Endothelial cell of umbilical vein (primary cell): ENCODE data around the gene EIF4G2. TPM values are rescaled to one million over a fixed set of nuclear protein-coding genes. Genes with fewer than 3 reads are reported as not detected.

Experiments
- BruUV-seq: library from RNA; stranded (reverse); fragments of 400-500 nt; replicated peaks from 2 replicates; lab custom pipeline; 2021; lab: Mats Ljungman, UMichigan
- CTCF ChIA-PET: fragments of 300-600, 350-600 bp; sonication (Branson Sonifier 250); formaldehyde crosslinking; loops from one replicate; lab custom pipeline; 2021; ENCODE audit warnings: antibody characterized with exemption, inconsistent platforms; lab: Charles Lee
- POLR2A ChIA-PET: fragments of 300-600, 350-600 bp; sonication (Branson Sonifier 250); formaldehyde crosslinking; loops from one replicate; lab custom pipeline; 2021; ENCODE audit warnings: antibody characterized with exemption, inconsistent platforms; lab: Charles Lee
- DNase-seq: peaks from one replicate; pipeline ENCODE4 v3.0.0-alpha.2; 2011; ENCODE audit warnings: low read depth, low spot score
- FAIRE-seq: peaks from 2 replicates; lab custom pipeline; 2011; peaks lifted over from hg19 to GRCh38; lab: Jason Lieb, UNC
- H2AFZ ChIP-seq: 2 replicates; pipeline ENCODE4 v1.6.0; 2012; ENCODE audit warnings: low read depth, low read length, control low read depth, inconsistent platforms
- H3K27ac ChIP-seq: 2 replicates; pipeline ENCODE4 v1.5.1; 2011; ENCODE audit warnings: low read depth, mild to moderate bottlenecking, control low read depth, low read length, moderate library complexity; ENCODE audit not compliant: insufficient read depth
- H3K27me3 ChIP-seq, 2 experiments: 2 replicates each; pipeline versions ENCODE4 v1.6.0 to v1.6.1; 2011; ENCODE audit warnings: low read length in 2 of 2, mixed read lengths in 1 of 2; ENCODE audit not compliant: control insufficient read depth in 2 of 2, insufficient read depth in 2 of 2
- H3K36me3 ChIP-seq, 2 experiments: 2 replicates in 1 of 2; 3 replicates in 1 of 2; pipeline ENCODE4 v1.5.1; 2011; ENCODE audit warnings: low read length in 2 of 2, mild to moderate bottlenecking in 1 of 2, moderate library complexity in 1 of 2; ENCODE audit not compliant: control insufficient read depth in 2 of 2, insufficient read depth in 2 of 2; ENCODE audit errors: extremely low read depth in 1 of 2
- H3K4me1 ChIP-seq: 3 replicates; pipeline ENCODE4 v1.5.1; 2011; ENCODE audit warnings: mild to moderate bottlenecking, low read length; ENCODE audit not compliant: control insufficient read depth, insufficient read depth; ENCODE audit errors: extremely low read depth
- H3K4me2 ChIP-seq: 2 replicates; pipeline ENCODE4 v1.6.1; 2011; ENCODE audit warnings: low read length, control low read depth, mixed read lengths; ENCODE audit not compliant: insufficient read depth
- H3K4me3 ChIP-seq, 3 experiments: fragments of 200-600 bp in 1 of 3; sonication (generic), shearing (Covaris generic) in 1 of 3; replicated peaks in 1 of 3; 2 replicates each; pipeline ENCODE4 v1.5.1; 2011 to 2016; ENCODE audit warnings: control low read depth in 3 of 3, low read length in 3 of 3, mild to moderate bottlenecking in 2 of 3, inconsistent platforms in 1 of 3, low read depth in 1 of 3, moderate library complexity in 1 of 3; ENCODE audit not compliant: insufficient read depth in 1 of 3
- H3K79me2 ChIP-seq: 2 replicates; pipeline ENCODE4 v1.6.0; 2012; ENCODE audit warnings: low read length, inconsistent platforms; ENCODE audit not compliant: control insufficient read depth, insufficient read depth
- H3K9ac ChIP-seq: replicated peaks from 2 replicates; pipeline ENCODE3; 2011; ENCODE audit warnings: low read length, control low read depth; ENCODE audit not compliant: insufficient read depth; ENCODE audit errors: extremely low read depth
- H3K9me1 ChIP-seq: replicated peaks from 3 replicates; pipeline ENCODE4 v1.6.0; 2011; ENCODE audit warnings: mild to moderate bottlenecking, low read length; ENCODE audit not compliant: control insufficient read depth, insufficient read depth; ENCODE audit errors: extremely low read depth
- H3K9me3 ChIP-seq: replicated peaks from 2 replicates; pipeline ENCODE4 v1.5.1; 2012; ENCODE audit warnings: low read length, inconsistent platforms; ENCODE audit not compliant: control insufficient read depth, insufficient read depth
- H4K20me1 ChIP-seq: replicated peaks from 2 replicates; pipeline ENCODE3; 2011; ENCODE audit warnings: mild to moderate bottlenecking, low read length; ENCODE audit not compliant: control insufficient read depth, insufficient read depth; ENCODE audit errors: extremely low read depth
- EZH2 ChIP-seq: IDR thresholded peaks from 2 replicates; pipeline ENCODE4 v1.6.1; 2012; ENCODE audit warnings: borderline replicate concordance, low read depth, mild to moderate bottlenecking, moderate library complexity, low read length, inconsistent platforms; ENCODE audit not compliant: severe bottlenecking
- FOS ChIP-seq: IDR thresholded peaks from 2 replicates; pipeline ENCODE4 v1.6.1; 2011; ENCODE audit warnings: mild to moderate bottlenecking, low read length, moderate library complexity, borderline replicate concordance; ENCODE audit not compliant: insufficient read depth
- GATA2 ChIP-seq: IDR thresholded peaks from 2 replicates; pipeline ENCODE4 v1.7.0; 2011; ENCODE audit warnings: low read depth, mild to moderate bottlenecking, moderate library complexity, mixed read lengths, low read length; ENCODE audit not compliant: insufficient read length, insufficient read depth
- JUN ChIP-seq: IDR thresholded peaks from 2 replicates; pipeline ENCODE4 v1.6.1; 2011; ENCODE audit warnings: borderline replicate concordance, low read depth; ENCODE audit not compliant: insufficient read length, insufficient read depth
- MYC ChIP-seq: IDR thresholded peaks from one replicate; pipeline ENCODE4 v1.6.1; 2011; ENCODE audit warnings: mild to moderate bottlenecking, low read depth, low read length
- POLR2A ChIP-seq: IDR thresholded peaks from 2 replicates; pipeline ENCODE4 v1.6.1; 2012; ENCODE audit warnings: low read depth, mild to moderate bottlenecking, control low read depth, low read length
- POLR2AphosphoS5 ChIP-seq: IDR thresholded peaks from 2 replicates; pipeline ENCODE4 v1.6.1; 2012; ENCODE audit warnings: low read depth, mild to moderate bottlenecking, control low read depth, low read length, moderate library complexity; ENCODE audit not compliant: insufficient read depth
- dilution Hi-C: fragments of 300-500 bp; cut with MboI; formaldehyde crosslinking; loops from one replicate; pipeline ENCODE4 v1.15.0; 2019; ENCODE audit warnings: low sequenced_read_pairs; ENCODE audit not compliant: extremely low pct_ligation_motif_present
- intact Hi-C: fragments of 100-400 bp; cut with micrococcal nuclease; formaldehyde crosslinking; loops from one replicate; pipeline ENCODE4 v1.10.0; 2022
- polyA plus RNA-seq, 4 experiments: library from polyadenylated mRNA; depleted of rRNA in 3 of 4; stranded (reverse) in 3 of 4; unstranded in 1 of 4; fragments of >200 nt; gene quantifications; 2 replicates each; pipeline versions ENCODE4 v1.2.1 to v1.2.3, GENCODE V29; 2011 to 2012; ENCODE audit warnings: missing spikeins in 1 of 4
- total RNA-seq: library from RNA; stranded (reverse); gene quantifications from 2 replicates; pipeline ENCODE4 v1.2.3, GENCODE V29; 2021
- TF ChIP-seq, protein P1 (sequence below), 2 donors: IDR thresholded peaks; 1 replicate in 1 of 2; 2 replicates in 1 of 2; pipeline ENCODE4 v1.5.1; 2011; ENCODE audit warnings: low read length in 2 of 2, mild to moderate bottlenecking in 2 of 2, moderate library complexity in 2 of 2, control low read depth in 1 of 2, inconsistent platforms in 1 of 2, low read depth in 1 of 2; ENCODE audit not compliant: insufficient read depth in 1 of 2; ENCODE audit errors: extremely low read depth in 1 of 2
- TF ChIP-seq, protein P2 (sequence below): IDR thresholded peaks from 2 replicates; pipeline ENCODE4 v1.6.1; 2011; ENCODE audit not compliant: insufficient read depth, insufficient read length

Gene EIF4G2
- total and polyA plus RNA-seq, 2 donors (not counting 3 experiments of a cell fraction or from before 2014, with no cell fraction given) = 382 to 1,194 TPM

DNA sequence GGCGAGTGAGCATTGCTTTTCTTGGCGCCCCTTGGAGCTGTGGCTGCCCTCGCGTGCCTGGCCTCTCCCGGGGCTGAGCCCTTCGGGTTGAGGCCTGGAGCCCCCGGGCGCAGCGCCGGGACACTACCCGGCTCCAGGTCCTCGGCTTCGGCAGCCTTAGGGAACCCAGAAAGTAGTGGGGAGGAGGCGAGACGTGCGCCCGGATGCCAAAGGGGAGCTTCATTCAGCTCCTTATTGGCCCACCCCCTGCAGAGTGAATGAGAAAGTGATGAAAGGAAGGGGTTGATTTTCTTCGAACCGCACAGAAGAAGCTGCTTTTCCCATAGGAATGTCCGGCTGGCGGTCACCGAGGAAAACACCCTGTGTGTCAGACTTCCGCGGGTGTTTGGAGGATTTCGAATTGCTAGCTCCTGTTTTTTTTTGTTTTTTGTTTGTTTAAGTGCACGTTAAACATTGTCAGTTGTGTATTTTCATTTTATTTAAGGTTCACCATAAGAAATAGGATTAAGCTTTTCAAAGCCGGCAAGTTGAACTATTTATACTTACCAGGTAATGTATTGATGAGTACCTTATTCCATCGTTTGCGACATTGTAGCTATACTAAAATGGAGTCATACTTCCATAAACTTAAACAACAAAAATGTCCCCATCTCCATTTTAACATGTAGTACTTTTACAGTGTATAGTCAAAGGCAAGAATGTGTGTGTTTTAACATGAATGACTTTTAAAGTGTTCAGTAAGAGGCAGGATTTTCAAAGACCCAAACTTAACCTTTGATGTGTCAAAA is 841 bp upstream of the EIF4G2 start:
- peaks cover 39% of the 10 kb centered on the region for H3K79me2 ChIP-seq
- H3K9me3 ChIP-seq = no peaks in the 10 kb centered on the region
- peaks cover 15 to 21% of the 10 kb centered on the region in 2 experiments for H3K36me3 ChIP-seq
- peak overlapping the region; percentile 56 for H3K4me2 ChIP-seq
- TSS peak; percentile 76 for BruUV-seq
- no peaks in the 10 kb centered on the region for H3K27me3 ChIP-seq
- H4K20me1 ChIP-seq = peaks cover 11% of the 10 kb centered on the region
- intact Hi-C loops (loop anchor here (1.0 to 5.0 kb wide), 4 partner anchors 49 to 1168 kb away; partner anchors contain the start of gene ZBED5), dilution Hi-C loops (no loop called here)
- peaks cover 31% of the 10 kb centered on the region for H3K4me1 ChIP-seq
- ChIA-PET POLR2A (interaction anchor here (0.6 to 3.5 kb wide), 37 partner anchors 10 to 1391 kb away, joined by 3 to 90 read pairs (median 6); partner anchors contain the start of genes CTR9, USP47 and ZBED5), CTCF (interaction anchor here (0.9 to 2.3 kb wide), 16 partner anchors 17 to 1167 kb away, joined by 3 to 18 read pairs (median 5); partner anchors contain the start of gene ZBED5)
- H3K4me3 ChIP-seq = peak overlapping the region; percentile 3 to 97 (median 47)
- peak overlapping the region; percentile 4 for H2AFZ ChIP-seq
- TF ChIP-seq FOS = peak; percentile 64
- no peak for TF ChIP-seq POLR2A
- DNase-seq (peak; percentile 80), FAIRE-seq (peak; percentile 79)
- peak overlapping the region; percentile 100 for H3K9ac ChIP-seq
- H3K9me1 ChIP-seq = no peaks in the 10 kb centered on the region
- H3K27ac ChIP-seq = peak overlapping the region; percentile 83

DNA sequence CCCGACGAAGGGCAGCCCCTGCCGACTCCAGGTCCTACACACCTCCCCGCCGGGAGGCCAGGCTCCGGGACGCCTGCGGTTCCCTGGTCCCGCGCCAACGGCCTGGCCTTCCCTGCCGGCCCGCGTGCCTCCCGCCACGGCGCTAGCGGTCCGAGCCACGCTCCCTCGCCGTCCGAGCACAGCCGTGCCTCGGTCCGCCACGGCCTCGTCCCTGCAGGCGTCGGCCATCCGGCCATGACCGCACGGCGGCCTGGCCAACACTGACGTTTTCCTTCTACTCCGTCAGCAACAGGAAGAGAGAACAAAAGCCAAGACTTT is 532 bp downstream of the EIF4G2 start:
- Histone ChIP-seq H3K4me2 (no peak overlapping the region), H3K4me3 (peak overlapping the region; percentile 88 to 97 (median 97)), H2AFZ (peak overlapping the region; percentile 36), H4K20me1 (peaks cover 19% of the 10 kb centered on the region), H3K9me3 (no peaks in the 10 kb centered on the region), H3K36me3 (peaks cover 27 to 35% of the 10 kb centered on the region in 2 experiments), H3K27ac (peak overlapping the region; percentile 97), H3K9ac (peak overlapping the region; percentile 100), H3K79me2 (peaks cover 53% of the 10 kb centered on the region), H3K9me1 (no peaks in the 10 kb centered on the region), H3K27me3 (no peaks in the 10 kb centered on the region), H3K4me1 (peaks cover 45% of the 10 kb centered on the region)
- FAIRE-seq (no peak), DNase-seq (no peak)
- intact Hi-C loops = loop anchor here (1.0 to 5.0 kb wide), 4 partner anchors 92 to 1169 kb away; no protein-coding TSS in a partner anchor
- BruUV-seq = TSS peak; percentile 24
- CTCF ChIA-PET = interaction anchor here (0.9 to 2.3 kb wide), 6 partner anchors 10 to 126 kb away, joined by 5 to 18 read pairs (median 14); partner anchors contain the start of gene ZBED5
- POLR2A ChIA-PET = interaction anchor here (0.7 to 3.5 kb wide), 19 partner anchors 9 to 1477 kb away, joined by 3 to 90 read pairs (median 10); partner anchors contain the start of genes RNF141 and ZBED5
- TF ChIP-seq GATA2 = no peak
- TF ChIP-seq, protein P1, sequence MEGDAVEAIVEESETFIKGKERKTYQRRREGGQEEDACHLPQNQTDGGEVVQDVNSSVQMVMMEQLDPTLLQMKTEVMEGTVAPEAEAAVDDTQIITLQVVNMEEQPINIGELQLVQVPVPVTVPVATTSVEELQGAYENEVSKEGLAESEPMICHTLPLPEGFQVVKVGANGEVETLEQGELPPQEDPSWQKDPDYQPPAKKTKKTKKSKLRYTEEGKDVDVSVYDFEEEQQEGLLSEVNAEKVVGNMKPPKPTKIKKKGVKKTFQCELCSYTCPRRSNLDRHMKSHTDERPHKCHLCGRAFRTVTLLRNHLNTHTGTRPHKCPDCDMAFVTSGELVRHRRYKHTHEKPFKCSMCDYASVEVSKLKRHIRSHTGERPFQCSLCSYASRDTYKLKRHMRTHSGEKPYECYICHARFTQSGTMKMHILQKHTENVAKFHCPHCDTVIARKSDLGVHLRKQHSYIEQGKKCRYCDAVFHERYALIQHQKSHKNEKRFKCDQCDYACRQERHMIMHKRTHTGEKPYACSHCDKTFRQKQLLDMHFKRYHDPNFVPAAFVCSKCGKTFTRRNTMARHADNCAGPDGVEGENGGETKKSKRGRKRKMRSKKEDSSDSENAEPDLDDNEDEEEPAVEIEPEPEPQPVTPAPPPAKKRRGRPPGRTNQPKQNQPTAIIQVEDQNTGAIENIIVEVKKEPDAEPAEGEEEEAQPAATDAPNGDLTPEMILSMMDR (IDR thresholded peaks at IDR 0.05; ENCODE audit: extremely low read depth in 1 of 2, insufficient read depth in 1 of 2, low read depth in 1 of 2, low read length in 2 of 2) = no peak
- TF ChIP-seq, protein P2, sequence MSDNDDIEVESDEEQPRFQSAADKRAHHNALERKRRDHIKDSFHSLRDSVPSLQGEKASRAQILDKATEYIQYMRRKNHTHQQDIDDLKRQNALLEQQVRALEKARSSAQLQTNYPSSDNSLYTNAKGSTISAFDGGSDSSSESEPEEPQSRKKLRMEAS = no peak
- no peak for TF ChIP-seq FOS
- TF ChIP-seq POLR2AphosphoS5 = no peak
- no peak for TF ChIP-seq JUN
- TF ChIP-seq EZH2 = no peak
- TF ChIP-seq MYC = no peak
- no peak for TF ChIP-seq POLR2A
- dilution Hi-C loops = no loop called here
